GM12892 (cell line): ENCODE measurements around the gene ASPHD2.
A peak's percentile ranks its signal among the peaks of the same experiment; 100 is the strongest.

Source experiments
- POLR2A ChIP-seq: IDR thresholded peaks from 2 replicates; pipeline ENCODE4 v1.6.1; 2011; ENCODE audit warnings: low read depth, low read length, control low read depth
- POLR2AphosphoS5 ChIP-seq: IDR thresholded peaks from 2 replicates; pipeline ENCODE4 v1.6.1; 2011; ENCODE audit warnings: low read depth, low read length, control low read depth
- TAF1 ChIP-seq: IDR thresholded peaks from 2 replicates; pipeline ENCODE4 v1.6.1; 2011; ENCODE audit warnings: low read depth, mild to moderate bottlenecking, control low read depth, low read length, borderline replicate concordance

GRCh38 chr22:26483439-26484359, 54.6 kb downstream of the ASPHD2 start, which contains the start of the genes HPS4 and SRRD:
- peak; percentile 76 for TF ChIP-seq POLR2AphosphoS5
- TF ChIP-seq POLR2A: peak; percentile 80
- peak; percentile 76 for TF ChIP-seq TAF1
